ENCODE measurements around the gene SCYL3. TPM values are rescaled to one million over a fixed set of nuclear protein-coding genes. Genes with fewer than 3 reads are reported as not detected.

Gene SCYL3
- total RNA-seq, 1 experiment from 2014 or later = 7.8 TPM

DNA sequence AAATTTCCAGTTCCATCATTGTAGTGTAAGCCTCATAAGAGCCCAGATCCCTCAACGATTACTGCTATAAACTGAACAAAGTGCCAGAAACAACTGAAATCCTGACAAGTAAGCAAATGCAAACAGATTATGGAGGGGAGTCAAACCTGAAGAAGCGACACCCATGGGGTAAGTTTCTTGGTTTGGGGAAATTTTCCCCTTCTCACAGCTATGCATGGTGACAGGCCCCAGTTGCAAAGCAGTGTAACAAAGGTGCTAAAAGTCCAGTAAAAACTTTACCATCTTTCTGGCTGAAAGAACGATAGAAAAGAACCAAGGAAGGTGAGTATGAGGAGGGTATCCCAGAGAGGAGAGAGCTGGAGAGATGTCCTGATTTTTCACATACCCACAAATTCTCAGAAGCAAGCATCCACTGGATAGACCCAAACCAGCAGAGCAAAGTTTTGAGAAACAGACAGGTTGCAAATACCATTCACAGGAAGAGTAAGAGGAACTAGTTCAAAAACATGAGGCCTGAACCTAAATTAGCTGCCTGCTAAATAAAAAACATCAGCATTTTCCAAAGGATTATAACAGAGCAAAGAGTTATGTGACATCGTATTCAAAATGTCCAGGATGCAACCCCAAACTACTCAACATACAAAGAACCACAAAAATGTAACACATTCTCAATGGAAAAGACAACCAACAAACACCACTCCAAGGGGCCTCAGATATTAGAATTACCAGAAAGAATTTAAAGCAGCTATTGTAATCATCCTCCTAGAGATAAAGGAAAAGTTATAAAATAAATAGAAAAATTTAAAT lies 14.5 kb downstream of the SCYL3 start:
- intact Hi-C loops (cut with micrococcal nuclease; ENCODE audit: unreplicated experiment) = no loop called here
- TF ChIP-seq, protein P1, sequence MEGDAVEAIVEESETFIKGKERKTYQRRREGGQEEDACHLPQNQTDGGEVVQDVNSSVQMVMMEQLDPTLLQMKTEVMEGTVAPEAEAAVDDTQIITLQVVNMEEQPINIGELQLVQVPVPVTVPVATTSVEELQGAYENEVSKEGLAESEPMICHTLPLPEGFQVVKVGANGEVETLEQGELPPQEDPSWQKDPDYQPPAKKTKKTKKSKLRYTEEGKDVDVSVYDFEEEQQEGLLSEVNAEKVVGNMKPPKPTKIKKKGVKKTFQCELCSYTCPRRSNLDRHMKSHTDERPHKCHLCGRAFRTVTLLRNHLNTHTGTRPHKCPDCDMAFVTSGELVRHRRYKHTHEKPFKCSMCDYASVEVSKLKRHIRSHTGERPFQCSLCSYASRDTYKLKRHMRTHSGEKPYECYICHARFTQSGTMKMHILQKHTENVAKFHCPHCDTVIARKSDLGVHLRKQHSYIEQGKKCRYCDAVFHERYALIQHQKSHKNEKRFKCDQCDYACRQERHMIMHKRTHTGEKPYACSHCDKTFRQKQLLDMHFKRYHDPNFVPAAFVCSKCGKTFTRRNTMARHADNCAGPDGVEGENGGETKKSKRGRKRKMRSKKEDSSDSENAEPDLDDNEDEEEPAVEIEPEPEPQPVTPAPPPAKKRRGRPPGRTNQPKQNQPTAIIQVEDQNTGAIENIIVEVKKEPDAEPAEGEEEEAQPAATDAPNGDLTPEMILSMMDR (conservative IDR thresholded peaks at IDR 0.05) = no peak
- TF ChIP-seq EZH2 (IDR thresholded peaks at IDR 0.05; ENCODE audit: low read depth) = no peak
- POLR2A ChIA-PET (ENCODE audit: unreplicated experiment) = no interaction called here

DNA sequence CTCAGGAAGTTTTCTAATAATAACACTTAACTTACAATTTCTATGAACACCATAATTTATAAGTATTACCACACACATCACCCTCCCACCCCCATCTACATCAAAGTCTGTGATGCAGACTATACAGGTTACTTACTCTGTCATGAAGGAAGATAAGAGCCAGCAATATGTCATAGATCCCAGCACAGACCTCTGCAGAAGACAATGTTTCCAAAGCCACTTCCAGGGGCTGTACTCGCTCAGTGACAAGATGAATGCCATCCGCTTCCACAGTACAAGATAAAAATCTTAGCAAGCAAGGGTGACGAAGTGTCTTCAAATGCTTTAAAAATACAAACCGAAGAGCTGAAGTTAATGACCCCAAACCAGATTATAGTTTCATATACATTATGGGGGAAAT lies 15.2 kb downstream of the SCYL3 start:
- no peak for DNase-seq
- Histone ChIP-seq H3K4me2 (no peak overlapping the region), H3K27ac (no peak overlapping the region), H3K36me3 (ENCODE audit: low read depth) (peaks cover 27% of the 10 kb centered on the region), H2AFZ (no peak overlapping the region), H3K4me1 (replicated peaks; ENCODE audit: insufficient read depth) (no peaks in the 10 kb centered on the region), H3K4me3 (no peak overlapping the region), H3K27me3 (ENCODE audit: insufficient read depth, low read depth) (no peaks in the 10 kb centered on the region), H3K9me2 (ENCODE audit: insufficient read depth) (no peaks in the 10 kb centered on the region), H3K79me2 (ENCODE audit: low read depth) (no peaks in the 10 kb centered on the region), H3F3A (ENCODE audit: insufficient read depth, low read depth) (no peaks in the 10 kb centered on the region), H4K20me1 (ENCODE audit: insufficient read depth) (no peaks in the 10 kb centered on the region), H3K9me3 (ENCODE audit: insufficient read depth, low read depth) (no peaks in the 10 kb centered on the region)
- BruUV-seq (replicated peaks) = no TSS peak
- TF ChIP-seq EZH2 (IDR thresholded peaks at IDR 0.05; ENCODE audit: low read depth) = no peak
- TF ChIP-seq, protein P1 (conservative IDR thresholded peaks at IDR 0.05) = no peak
- ChIA-PET POLR2A (ENCODE audit: unreplicated experiment) (no interaction called here), CTCF (no interaction called here)
- intact Hi-C loops (cut with micrococcal nuclease; ENCODE audit: unreplicated experiment) = no loop called here

More for the DNA sequence above, 14.5 kb downstream of the SCYL3 start:
- Histone ChIP-seq H3K27me3 (ENCODE audit: insufficient read depth, low read depth) (no peaks in the 10 kb centered on the region), H3K36me3 (ENCODE audit: low read depth) (peaks cover 20% of the 10 kb centered on the region; the same call in 1 of the 2 replicates), H3K9me3 (ENCODE audit: insufficient read depth, low read depth) (no peaks in the 10 kb centered on the region), H3K4me2 (no peak overlapping the region), H3K27ac (no peak overlapping the region), H2AFZ (no peak overlapping the region), H3K4me3 (no peak overlapping the region), H4K20me1 (ENCODE audit: insufficient read depth) (no peaks in the 10 kb centered on the region), H3K79me2 (ENCODE audit: low read depth) (no peaks in the 10 kb centered on the region), H3F3A (ENCODE audit: insufficient read depth, low read depth) (no peaks in the 10 kb centered on the region), H3K9me2 (ENCODE audit: insufficient read depth) (no peaks in the 10 kb centered on the region), H3K4me1 (replicated peaks; ENCODE audit: insufficient read depth) (no peaks in the 10 kb centered on the region)
- CTCF ChIA-PET = interaction anchor here (0.7 kb wide), 1 partner anchor 1272 kb away, joined by 3 read pairs; no protein-coding TSS in a partner anchor
- no TSS peak for BruUV-seq (replicated peaks)
- DNase-seq = no peak

DNA sequence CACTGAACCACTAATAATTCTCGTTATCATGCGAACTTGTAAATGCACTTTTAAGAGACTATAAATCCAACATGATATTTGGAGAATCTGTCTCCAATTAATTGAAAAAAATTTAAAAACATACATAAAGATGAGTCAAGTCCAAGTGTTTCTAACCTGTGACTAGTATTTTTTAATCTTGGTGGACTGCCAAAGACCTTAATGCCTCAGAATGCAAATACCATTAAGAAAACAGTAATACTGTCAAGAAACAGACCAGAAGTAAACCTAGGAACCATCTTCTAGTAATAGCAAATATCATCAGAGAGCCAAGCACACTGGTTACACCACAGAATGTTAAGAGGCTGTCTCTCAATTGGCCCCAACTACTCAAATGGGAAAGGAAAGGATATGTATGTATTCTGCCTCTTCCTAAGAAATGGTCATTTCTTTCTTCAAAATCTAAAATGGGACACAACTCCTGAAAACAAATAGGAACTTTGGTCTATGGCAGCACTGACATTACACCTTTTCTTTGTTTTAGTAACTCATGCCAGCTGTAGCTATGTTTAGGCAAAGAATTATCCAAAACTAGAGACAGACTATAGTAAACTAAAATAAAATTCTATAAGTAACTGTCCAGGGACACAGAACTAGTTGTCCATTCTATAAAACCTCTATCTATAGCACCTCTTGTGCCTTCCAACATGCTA lies 15.8 kb downstream of the SCYL3 start:
- Histone ChIP-seq H3K79me2 (ENCODE audit: low read depth) (no peaks in the 10 kb centered on the region), H3F3A (ENCODE audit: insufficient read depth, low read depth) (no peaks in the 10 kb centered on the region), H3K4me3 (no peak overlapping the region), H3K9me2 (ENCODE audit: insufficient read depth) (no peaks in the 10 kb centered on the region), H3K9me3 (ENCODE audit: insufficient read depth, low read depth) (no peaks in the 10 kb centered on the region), H3K36me3 (ENCODE audit: low read depth) (peaks cover 30% of the 10 kb centered on the region), H4K20me1 (ENCODE audit: insufficient read depth) (no peaks in the 10 kb centered on the region), H3K4me2 (no peak overlapping the region), H3K27ac (no peak overlapping the region), H3K27me3 (ENCODE audit: insufficient read depth, low read depth) (no peaks in the 10 kb centered on the region), H3K4me1 (replicated peaks; ENCODE audit: insufficient read depth) (no peaks in the 10 kb centered on the region), H2AFZ (no peak overlapping the region)
- POLR2A ChIA-PET (ENCODE audit: unreplicated experiment) = no interaction called here
- no peak for DNase-seq
- no TSS peak for BruUV-seq (replicated peaks)
- intact Hi-C loops (cut with micrococcal nuclease; ENCODE audit: unreplicated experiment) = no loop called here
- TF ChIP-seq, protein P1 (conservative IDR thresholded peaks at IDR 0.05) = no peak
- TF ChIP-seq EZH2 (IDR thresholded peaks at IDR 0.05; ENCODE audit: low read depth) = no peak
- CTCF ChIA-PET = no interaction called here

Measured in PC-9 (cell line).